Activated T-helper 2 cell treated with anti-CD3 and anti-CD28 coated beads, Interferon-gamma antibody, Interleukin-2, Interleukin-4, amounts not matched to agents 10 μg/mL and 5 μg/mL and 100 μg/mL, durations not matched to agents 14 hours and 24 hours and 36 hours (primary cell): ENCODE data around the gene MAFG. TPM values are rescaled to one million over a fixed set of nuclear protein-coding genes. Genes with fewer than 3 reads are reported as not detected.
A peak's percentile ranks its signal among the peaks of the same experiment; 100 is the strongest.

Experiments used
- DNase-seq: peaks from one replicate; pipeline ENCODE4 v3.0.0; 2021; ENCODE audit warnings: low spot score
- H3K27ac Mint-ChIP-seq: one replicate; pipeline ENCODE4 v1.8.0; 2021; ENCODE audit warnings: mixed read lengths
- H3K27me3 Mint-ChIP-seq: one replicate; pipeline ENCODE4 v1.8.0; 2021; ENCODE audit warnings: low read depth, mixed read lengths
- H3K36me3 Mint-ChIP-seq: one replicate; pipeline ENCODE4 v1.8.0; 2021; ENCODE audit warnings: low read depth, mixed read lengths
- H3K4me1 Mint-ChIP-seq: one replicate; pipeline ENCODE4 v1.8.0; 2021; ENCODE audit warnings: low read depth, mixed read lengths
- H3K4me3 Mint-ChIP-seq: one replicate; pipeline ENCODE4 v1.8.0; 2021; ENCODE audit warnings: low read depth, mild to moderate bottlenecking, moderate library complexity, mixed read lengths
- H3K9me3 Mint-ChIP-seq: one replicate; pipeline ENCODE4 v1.8.0; 2021; ENCODE audit warnings: mixed read lengths
- intact Hi-C: fragments of 100-400 bp; cut with micrococcal nuclease; formaldehyde crosslinking; loops from one replicate; pipeline ENCODE4 v1.15.1; 2023
- total RNA-seq: library from RNA; stranded (reverse); gene quantifications from 2 replicates; pipeline ENCODE4 v1.2.3, GENCODE V29; 2022

MAFG gene
- total RNA-seq, 1 donor from 2014 or later: 30.3 TPM

GRCh38 chr17:81870131-81870980, 57.2 kb downstream of the MAFG start:
- H3K4me3 Mint-ChIP-seq: peak overlapping the region; percentile 89
- peaks cover 38% of the 10 kb centered on the region for H3K36me3 Mint-ChIP-seq
- H3K27me3 Mint-ChIP-seq: no peaks in the 10 kb centered on the region
- no peaks in the 10 kb centered on the region for H3K9me3 Mint-ChIP-seq
- H3K27ac Mint-ChIP-seq: peak overlapping the region; percentile 88
- DNase-seq: peak; percentile 46
- intact Hi-C loops: loop anchor here (1.0 to 5.0 kb wide), 3 partner anchors 9 to 38 kb away; partner anchors contain the start of genes ALYREF, ANAPC11 and MCRIP1
- H3K4me1 Mint-ChIP-seq: peaks cover 16% of the 10 kb centered on the region

DNA sequence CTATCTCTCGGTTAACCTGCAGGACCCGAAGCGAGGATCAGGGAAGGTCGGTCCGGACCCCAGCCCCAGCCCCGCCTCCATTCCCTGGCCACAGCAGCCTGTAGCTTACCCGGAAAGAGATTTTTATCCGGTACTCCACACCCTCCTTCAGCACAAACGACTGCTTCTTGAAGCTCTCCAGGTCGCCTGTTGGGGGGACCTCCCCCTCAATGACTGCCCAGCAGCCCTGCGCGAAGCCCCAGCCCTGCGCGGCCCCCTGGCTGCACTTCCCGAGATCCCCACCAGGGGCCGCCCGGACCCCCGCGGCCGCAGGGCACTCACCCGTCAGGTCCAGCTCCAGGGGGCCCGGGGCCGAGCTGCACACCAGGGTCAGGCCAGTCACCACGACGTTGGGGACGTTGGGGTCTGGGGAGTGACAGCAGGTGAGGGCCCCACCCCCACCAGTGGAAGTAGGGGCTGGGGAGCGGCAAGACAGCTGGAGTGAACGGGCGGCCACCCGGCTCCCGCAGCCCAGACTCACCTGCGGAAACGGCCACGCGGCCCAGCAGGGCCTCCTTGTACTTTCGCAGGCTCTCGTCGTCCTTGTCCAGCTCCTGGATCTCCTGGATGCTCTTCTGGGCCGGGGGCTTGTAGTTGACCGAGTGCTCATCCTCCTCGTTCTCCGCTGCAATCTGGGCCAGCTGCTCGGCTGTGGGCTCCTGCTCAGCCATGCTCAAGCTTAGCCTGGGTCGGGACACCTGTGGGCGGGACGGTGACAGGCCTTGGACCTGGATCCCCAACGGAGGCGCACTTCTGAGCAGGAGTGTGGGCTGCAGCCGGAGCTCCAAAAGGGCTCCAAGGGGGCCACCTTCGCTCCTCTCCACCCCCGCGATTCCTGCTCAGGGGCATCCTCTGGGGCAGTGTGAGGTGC, 58.1 kb downstream of the MAFG start:
- intact Hi-C loops: loop anchor here (1.0 to 5.0 kb wide), 3 partner anchors 8 to 37 kb away; partner anchors contain the start of genes ALYREF, ANAPC11 and MCRIP1

GRCh38 chr17:81868674-81869220, 58.8 kb downstream of the MAFG start:
- no peak for DNase-seq
- H3K36me3 Mint-ChIP-seq: peaks cover 51% of the 10 kb centered on the region
- intact Hi-C loops: no loop called here
- peak overlapping the region; percentile 89 for H3K4me3 Mint-ChIP-seq
- H3K4me1 Mint-ChIP-seq: peaks cover 12% of the 10 kb centered on the region
- no peaks in the 10 kb centered on the region for H3K9me3 Mint-ChIP-seq
- peak overlapping the region; percentile 55 for H3K27ac Mint-ChIP-seq
- no peaks in the 10 kb centered on the region for H3K27me3 Mint-ChIP-seq

More for the DNA sequence above, 58.1 kb downstream of the MAFG start:
- H3K36me3 Mint-ChIP-seq: peaks cover 44% of the 10 kb centered on the region
- peak overlapping the region; percentile 89 for H3K4me3 Mint-ChIP-seq
- peak overlapping the region; percentile 88 for H3K27ac Mint-ChIP-seq
- no peaks in the 10 kb centered on the region for H3K9me3 Mint-ChIP-seq
- no peaks in the 10 kb centered on the region for H3K27me3 Mint-ChIP-seq
- peak; percentile 26 for DNase-seq
- H3K4me1 Mint-ChIP-seq: peaks cover 14% of the 10 kb centered on the region

Other genes starting within 250 kb of the MAFG start
- gene ARL16, start 243.9 kb downstream of the MAFG start, total RNA-seq: 33.3 and 35.0 TPM in 2 replicates
- 130 and 134 TPM in 2 replicates for gene HGS, start 243.7 kb downstream of the MAFG start, total RNA-seq
- gene MRPL12, start 224.4 kb downstream of the MAFG start, total RNA-seq: 175 and 179 TPM in 2 replicates
- 36.4 and 39.5 TPM in 2 replicates for gene SLC25A10, start 215.5 kb downstream of the MAFG start, total RNA-seq
- not detected in 2 replicates for gene GCGR, start 123.6 kb downstream of the MAFG start, total RNA-seq
- 42.5 and 42.9 TPM in 2 replicates for gene MCRIP1, start 94.4 kb downstream of the MAFG start, total RNA-seq
- gene PPP1R27, start 92.7 kb downstream of the MAFG start, total RNA-seq: not detected in 2 replicates
- 545 and 603 TPM in 2 replicates for gene P4HB, start 67.2 kb downstream of the MAFG start, total RNA-seq
- gene ARHGDIA, start 56.4 kb downstream of the MAFG start, total RNA-seq: 713 and 715 TPM in 2 replicates
- 237 and 240 TPM in 2 replicates for gene ALYREF, start 36.1 kb downstream of the MAFG start, total RNA-seq
- 108 and 119 TPM in 2 replicates for gene ANAPC11, start 36.0 kb downstream of the MAFG start, total RNA-seq
- gene NPB, start 25.5 kb downstream of the MAFG start, total RNA-seq: 0.28 and 0.39 TPM in 2 replicates
- 51.5 and 51.7 TPM in 2 replicates for gene PCYT2, start 16.3 kb downstream of the MAFG start, total RNA-seq
- 50.2 and 55.7 TPM in 2 replicates for gene SIRT7, start 9.6 kb downstream of the MAFG start, total RNA-seq
- 99.9 and 105 TPM in 2 replicates for gene PYCR1, start 9.6 kb upstream of the MAFG start, total RNA-seq
- gene MYADML2, start 19.5 kb upstream of the MAFG start, total RNA-seq: not detected in 2 replicates
- 1.2 and 2.2 TPM in 2 replicates for gene NOTUM, start 33.5 kb upstream of the MAFG start, total RNA-seq
- gene ASPSCR1, start 49.9 kb upstream of the MAFG start, total RNA-seq: 32.9 and 33.8 TPM in 2 replicates
- 88.3 and 91.9 TPM in 2 replicates for gene CENPX, start 95.1 kb upstream of the MAFG start, total RNA-seq
- gene LRRC45, start 95.6 kb upstream of the MAFG start, total RNA-seq: 32.3 and 33.4 TPM in 2 replicates
- gene RAC3, start 103.9 kb upstream of the MAFG start, total RNA-seq: 15.4 and 18.4 TPM in 2 replicates
- gene DCXR, start 110.0 kb upstream of the MAFG start, total RNA-seq: 138 and 145 TPM in 2 replicates
- 21.8 and 21.9 TPM in 2 replicates for gene RFNG, start 124.1 kb upstream of the MAFG start, total RNA-seq
- gene GPS1, start 124.2 kb upstream of the MAFG start, total RNA-seq: 103 TPM in 2 replicates
- gene DUS1L, start 138.1 kb upstream of the MAFG start, total RNA-seq: 154 and 179 TPM in 2 replicates
- gene FASN, start 170.5 kb upstream of the MAFG start, total RNA-seq: 387 and 409 TPM in 2 replicates